Activated naive CD8-positive, alpha-beta T cell treated with anti-CD3 and anti-CD28 coated beads, Interleukin-2, amount 10 ng/mL, durations not matched to agents 7 days and 5 days (primary cell): ENCODE measurements around the gene DHX30. TPM values are rescaled to one million over a fixed set of nuclear protein-coding genes. Genes with fewer than 3 reads are reported as not detected.

ENCODE experiments used
- ATAC-seq: fragments of 150-1000 bp; cut with Tn5 transposase; one replicate; pipeline ENCODE4 v1.10.0; 2021; ENCODE audit warnings: low read depth, moderate library complexity
- POLR2A ChIA-PET: fragments of 350-600 bp; sonication (Branson Sonifier 250); formaldehyde crosslinking; loops from one replicate; lab custom pipeline; 2021; ENCODE audit warnings: antibody characterized with exemption; lab: Charles Lee
- DNase-seq: peaks from one replicate; pipeline ENCODE4 v3.0.0; 2021
- H3K27ac Mint-ChIP-seq: one replicate; pipeline ENCODE4 v1.8.0; 2022; ENCODE audit warnings: mild to moderate bottlenecking, mixed read lengths
- H3K27me3 Mint-ChIP-seq: one replicate; pipeline ENCODE4 v1.8.0; 2022; ENCODE audit warnings: mild to moderate bottlenecking, moderate library complexity, mixed read lengths
- H3K36me3 Mint-ChIP-seq: one replicate; pipeline ENCODE4 v1.8.0; 2021; ENCODE audit warnings: mild to moderate bottlenecking, mixed read lengths
- H3K4me1 Mint-ChIP-seq: one replicate; pipeline ENCODE4 v1.8.0; 2021; ENCODE audit warnings: mixed read lengths
- H3K4me3 Mint-ChIP-seq: one replicate; pipeline ENCODE4 v1.8.0; 2022; ENCODE audit warnings: mild to moderate bottlenecking, moderate library complexity, mixed read lengths
- H3K9me3 Mint-ChIP-seq: one replicate; pipeline ENCODE4 v1.8.0; 2021; ENCODE audit warnings: mixed read lengths
- total RNA-seq, 2 experiments: library from RNA; stranded (reverse); gene quantifications; one replicate each; pipeline ENCODE4 v1.2.3, GENCODE V29; 2021

The DHX30 gene
- total RNA-seq, 2 experiments from 2014 or later: 76.7 to 78.1 TPM

GRCh38 chr3:47851888-47852603 lies 49.1 kb downstream of the DHX30 start:
- no peaks in the 10 kb centered on the region for H3K4me1 Mint-ChIP-seq
- DNase-seq: no peak
- H3K27ac Mint-ChIP-seq: no peak overlapping the region
- POLR2A ChIA-PET: no interaction called here
- ATAC-seq: no peak
- H3K9me3 Mint-ChIP-seq: no peaks in the 10 kb centered on the region
- H3K36me3 Mint-ChIP-seq: peaks cover 11% of the 10 kb centered on the region
- no peak overlapping the region for H3K4me3 Mint-ChIP-seq
- no peaks in the 10 kb centered on the region for H3K27me3 Mint-ChIP-seq

GRCh38 chr3:47852604-47853602 lies 50.0 kb downstream of the DHX30 start:
- Mint-ChIP-seq H3K9me3 (no peaks in the 10 kb centered on the region), H3K36me3 (peaks cover 10% of the 10 kb centered on the region), H3K4me1 (no peaks in the 10 kb centered on the region), H3K27me3 (no peaks in the 10 kb centered on the region), H3K4me3 (no peak overlapping the region), H3K27ac (no peak overlapping the region)
- ATAC-seq: no peak
- POLR2A ChIA-PET: no interaction called here
- DNase-seq: no peak

GRCh38 chr3:47854267-47854666 lies 51.3 kb downstream of the DHX30 start:
- no peaks in the 10 kb centered on the region for H3K9me3 Mint-ChIP-seq
- H3K36me3 Mint-ChIP-seq: peaks cover 13% of the 10 kb centered on the region
- H3K4me3 Mint-ChIP-seq: no peak overlapping the region
- DNase-seq (no peak), ATAC-seq (no peak)
- H3K4me1 Mint-ChIP-seq: no peaks in the 10 kb centered on the region
- POLR2A ChIA-PET: no interaction called here
- no peak overlapping the region for H3K27ac Mint-ChIP-seq
- no peaks in the 10 kb centered on the region for H3K27me3 Mint-ChIP-seq

GRCh38 chr3:47854720-47855455 lies 52.0 kb downstream of the DHX30 start:
- ATAC-seq: no peak
- no peaks in the 10 kb centered on the region for H3K4me1 Mint-ChIP-seq
- H3K4me3 Mint-ChIP-seq: no peak overlapping the region
- no peak for DNase-seq
- no peak overlapping the region for H3K27ac Mint-ChIP-seq
- peaks cover 16% of the 10 kb centered on the region for H3K36me3 Mint-ChIP-seq
- POLR2A ChIA-PET: no interaction called here
- H3K27me3 Mint-ChIP-seq: no peaks in the 10 kb centered on the region
- H3K9me3 Mint-ChIP-seq: no peaks in the 10 kb centered on the region

GRCh38 chr3:47855461-47856383 lies 52.8 kb downstream of the DHX30 start:
- ATAC-seq (no peak), DNase-seq (no peak)
- H3K36me3 Mint-ChIP-seq: peaks cover 13% of the 10 kb centered on the region
- POLR2A ChIA-PET: no interaction called here
- no peaks in the 10 kb centered on the region for H3K4me1 Mint-ChIP-seq
- no peaks in the 10 kb centered on the region for H3K27me3 Mint-ChIP-seq
- no peaks in the 10 kb centered on the region for H3K9me3 Mint-ChIP-seq
- H3K27ac Mint-ChIP-seq: no peak overlapping the region
- no peak overlapping the region for H3K4me3 Mint-ChIP-seq

GRCh38 chr3:47856669-47857068 lies 53.7 kb downstream of the DHX30 start:
- Mint-ChIP-seq H3K4me1 (no peaks in the 10 kb centered on the region), H3K4me3 (no peak overlapping the region), H3K9me3 (no peaks in the 10 kb centered on the region), H3K27ac (no peak overlapping the region), H3K36me3 (peaks cover 13% of the 10 kb centered on the region), H3K27me3 (no peaks in the 10 kb centered on the region)
- POLR2A ChIA-PET: no interaction called here
- no peak for DNase-seq
- ATAC-seq: no peak

- ATAC-seq (no peak), DNase-seq (no peak)
- POLR2A ChIA-PET: no interaction called here
- H3K4me3 Mint-ChIP-seq: no peak overlapping the region
- no peaks in the 10 kb centered on the region for H3K9me3 Mint-ChIP-seq
- H3K27ac Mint-ChIP-seq: no peak overlapping the region
- peaks cover 13% of the 10 kb centered on the region for H3K36me3 Mint-ChIP-seq
- H3K27me3 Mint-ChIP-seq: no peaks in the 10 kb centered on the region
- H3K4me1 Mint-ChIP-seq: no peaks in the 10 kb centered on the region
Measured at GRCh38 chr3:47857151-47857550, 54.2 kb downstream of the DHX30 start.

- Mint-ChIP-seq H3K4me1 (no peaks in the 10 kb centered on the region), H3K4me3 (no peak overlapping the region), H3K9me3 (no peaks in the 10 kb centered on the region), H3K36me3 (peaks cover 9% of the 10 kb centered on the region), H3K27me3 (no peaks in the 10 kb centered on the region), H3K27ac (no peak overlapping the region)
- ATAC-seq (no peak), DNase-seq (no peak)
- POLR2A ChIA-PET: no interaction called here
Measured at GRCh38 chr3:47859956-47860605, 57.1 kb downstream of the DHX30 start.

GRCh38 chr3:47863391-47864128 lies 60.6 kb downstream of the DHX30 start:
- Mint-ChIP-seq H3K27me3 (no peaks in the 10 kb centered on the region), H3K27ac (no peak overlapping the region), H3K4me1 (no peaks in the 10 kb centered on the region), H3K9me3 (no peaks in the 10 kb centered on the region), H3K36me3 (peaks cover 15% of the 10 kb centered on the region), H3K4me3 (no peak overlapping the region)
- no peak for DNase-seq
- POLR2A ChIA-PET: no interaction called here
- no peak for ATAC-seq

GRCh38 chr3:47865192-47865591 lies 62.3 kb downstream of the DHX30 start:
- H3K27me3 Mint-ChIP-seq: no peaks in the 10 kb centered on the region
- no peaks in the 10 kb centered on the region for H3K9me3 Mint-ChIP-seq
- ATAC-seq (no peak), DNase-seq (no peak)
- peaks cover 1% of the 10 kb centered on the region for H3K4me1 Mint-ChIP-seq
- peaks cover 24% of the 10 kb centered on the region for H3K36me3 Mint-ChIP-seq
- H3K4me3 Mint-ChIP-seq: no peak overlapping the region
- H3K27ac Mint-ChIP-seq: peak overlapping the region; percentile 35
- POLR2A ChIA-PET: no interaction called here

- H3K4me1 Mint-ChIP-seq: peaks cover 1% of the 10 kb centered on the region
- ATAC-seq: no peak
- H3K27me3 Mint-ChIP-seq: no peaks in the 10 kb centered on the region
- no peak overlapping the region for H3K4me3 Mint-ChIP-seq
- peak overlapping the region; percentile 42 for H3K27ac Mint-ChIP-seq
- no peak for DNase-seq
- H3K36me3 Mint-ChIP-seq: peaks cover 31% of the 10 kb centered on the region
- POLR2A ChIA-PET: no interaction called here
- H3K9me3 Mint-ChIP-seq: no peaks in the 10 kb centered on the region
Measured at GRCh38 chr3:47867451-47868044, 64.6 kb downstream of the DHX30 start.
